GM12891 (cell line): Measurements from ENCODE around the gene JMJD6.

Experiments
- PAX5 ChIP-seq: IDR thresholded peaks from 2 replicates; pipeline ENCODE4 v1.6.1; 2011; ENCODE audit warnings: low read length, moderate library complexity, mild to moderate bottlenecking; ENCODE audit not compliant: insufficient read depth, severe bottlenecking
- POLR2A ChIP-seq: IDR thresholded peaks from 2 replicates; pipeline ENCODE4 v1.6.1; 2011; ENCODE audit warnings: low read depth, low read length, control low read depth
- POLR2AphosphoS5 ChIP-seq: IDR thresholded peaks from 2 replicates; pipeline ENCODE4 v1.6.1; 2011; ENCODE audit warnings: low read depth, low read length, control low read depth
- POU2F2 ChIP-seq: IDR thresholded peaks from 2 replicates; pipeline ENCODE4 v1.6.1; 2011; ENCODE audit warnings: low read depth, mild to moderate bottlenecking, control low read depth, low read length, moderate library complexity
- SPI1 ChIP-seq: IDR thresholded peaks from 2 replicates; pipeline ENCODE4 v1.6.1; 2011; ENCODE audit warnings: low read depth, low read length, control low read depth
- TAF1 ChIP-seq: IDR thresholded peaks from 2 replicates; pipeline ENCODE4 v1.6.1; 2011; ENCODE audit warnings: low read depth, low read length, control low read depth

DNA sequence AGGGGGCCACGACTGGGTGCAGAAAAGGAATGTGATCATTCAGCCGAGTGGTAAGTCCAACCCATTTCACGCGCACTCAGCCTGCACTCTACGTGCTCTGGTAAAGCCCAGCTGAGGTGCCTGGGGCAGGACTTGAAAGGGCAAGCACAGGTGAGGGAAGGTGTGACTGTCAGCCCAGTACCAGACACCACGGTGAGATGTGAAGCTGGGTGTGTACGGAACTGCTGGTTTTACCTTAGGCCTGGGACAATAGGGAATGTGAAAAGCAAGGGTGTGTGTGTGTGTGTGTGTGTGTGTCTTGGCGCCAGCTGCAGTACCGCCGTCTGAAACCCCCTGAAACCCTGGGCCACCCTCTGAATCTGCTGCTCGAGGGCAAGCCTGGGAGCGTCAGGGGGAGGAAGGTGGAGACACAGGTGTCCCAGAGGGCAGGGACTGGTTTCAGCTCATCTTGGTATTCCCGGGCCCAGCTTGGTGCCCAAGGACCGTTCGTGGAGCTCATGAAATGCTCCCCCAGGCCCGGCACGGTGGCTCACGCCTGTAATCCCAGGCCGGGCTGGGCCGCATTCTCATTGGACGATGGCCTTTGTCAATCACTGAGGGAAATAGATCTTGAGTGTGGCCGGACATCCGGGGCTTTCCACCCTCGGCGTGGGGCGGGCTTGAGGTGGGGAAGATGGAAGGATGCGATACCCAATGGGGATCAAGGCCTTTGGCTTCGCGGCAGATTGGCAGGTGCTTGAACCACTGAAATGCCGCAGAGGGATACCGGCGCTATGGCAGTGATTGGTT, 55.1 kb downstream of the JMJD6 start:
- no peak for TF ChIP-seq TAF1
- TF ChIP-seq POLR2A, result no peak; the same call in 1 of the 2 replicates
- TF ChIP-seq POLR2AphosphoS5, result peak; percentile 49
- no peak for TF ChIP-seq SPI1
- TF ChIP-seq PAX5, result no peak
- TF ChIP-seq POU2F2, result no peak
